Tibial nerve (tissue), 4 donors: ENCODE data around the gene C2orf78.

Experiments
- CTCF ChIP-seq, 5 experiments: fragments of 200-600 bp in 3 of 5; fragments of 450-650 bp in 2 of 5; sonication (generic) in 3 of 5; IDR thresholded peaks; one replicate each; pipeline ENCODE4 v1.5.1; 2016 to 2019; ENCODE audit warnings: antibody characterized with exemption in 5 of 5, mild to moderate bottlenecking in 3 of 5, moderate library complexity in 2 of 5
- EP300 ChIP-seq, 2 donors: sonication (generic); formaldehyde crosslinking; IDR thresholded peaks; one replicate each; pipeline ENCODE4 v1.6.1; 2017; ENCODE audit warnings: antibody characterized with exemption in 2 of 2, mild to moderate bottlenecking in 1 of 2
- POLR2A ChIP-seq, 2 donors: fragments of 450-650 bp; IDR thresholded peaks; one replicate each; pipeline ENCODE4 v1.6.1; 2017; ENCODE audit warnings: antibody characterized with exemption in 2 of 2, mild to moderate bottlenecking in 2 of 2, moderate library complexity in 2 of 2

- TF ChIP-seq CTCF (IDR thresholded peaks at IDR 0.05) (no peak), POLR2A (IDR thresholded peaks at IDR 0.05) (no peak), EP300 (IDR thresholded peaks at IDR 0.05) (no peak)
Observed at GRCh38 chr2:73828389-73828817, 44.4 kb downstream of the C2orf78 start.
